ENCODE data around the gene TMEM114. TPM values are rescaled to one million over a fixed set of nuclear protein-coding genes. Genes with fewer than 3 reads are reported as not detected.
"Not testable (repeated sequence)": the region's sequence is repeated elsewhere in the genome, so short reads cannot be mapped to it uniquely, and the experiment has no call there.

Gene TMEM114
- total RNA-seq, 1 experiment from 2014 or later, result not detected

GRCh38 chr16:8572063-8572918 lies 18.0 kb downstream of the TMEM114 start:
- Histone ChIP-seq H3K27me3 (replicated peaks; ENCODE audit: control insufficient read depth, insufficient read depth, low read length) (no peaks in the 10 kb centered on the region), H3K4me1 (peaks cover 6% of the 10 kb centered on the region; the same call in 1 of the 2 replicates), H3K9me3 (no peaks in the 10 kb centered on the region), H3K36me3 (ENCODE audit: control insufficient read depth, insufficient read depth, low read length) (no peaks in the 10 kb centered on the region), H3K4me3 (ENCODE audit: low read depth, low read length) (no peak overlapping the region)
- CTCF ChIA-PET, result interaction anchor here (0.6 kb wide), 1 partner anchor 10 kb away, joined by 3 read pairs; no protein-coding TSS in a partner anchor
- Mint-ChIP-seq H3K27me3 (ENCODE audit: insufficient read depth, unreplicated experiment) (no peaks in the 10 kb centered on the region), H3K4me1 (ENCODE audit: low read depth, unreplicated experiment) (no peaks in the 10 kb centered on the region), H3K4me3 (ENCODE audit: unreplicated experiment) (no peak overlapping the region), H3K9me3 (ENCODE audit: unreplicated experiment) (no peaks in the 10 kb centered on the region), H3K36me3 (ENCODE audit: insufficient read depth, unreplicated experiment) (no peaks in the 10 kb centered on the region), H3K27ac (ENCODE audit: unreplicated experiment) (peak overlapping the region; percentile 64)
- TF ChIP-seq, protein P1, sequence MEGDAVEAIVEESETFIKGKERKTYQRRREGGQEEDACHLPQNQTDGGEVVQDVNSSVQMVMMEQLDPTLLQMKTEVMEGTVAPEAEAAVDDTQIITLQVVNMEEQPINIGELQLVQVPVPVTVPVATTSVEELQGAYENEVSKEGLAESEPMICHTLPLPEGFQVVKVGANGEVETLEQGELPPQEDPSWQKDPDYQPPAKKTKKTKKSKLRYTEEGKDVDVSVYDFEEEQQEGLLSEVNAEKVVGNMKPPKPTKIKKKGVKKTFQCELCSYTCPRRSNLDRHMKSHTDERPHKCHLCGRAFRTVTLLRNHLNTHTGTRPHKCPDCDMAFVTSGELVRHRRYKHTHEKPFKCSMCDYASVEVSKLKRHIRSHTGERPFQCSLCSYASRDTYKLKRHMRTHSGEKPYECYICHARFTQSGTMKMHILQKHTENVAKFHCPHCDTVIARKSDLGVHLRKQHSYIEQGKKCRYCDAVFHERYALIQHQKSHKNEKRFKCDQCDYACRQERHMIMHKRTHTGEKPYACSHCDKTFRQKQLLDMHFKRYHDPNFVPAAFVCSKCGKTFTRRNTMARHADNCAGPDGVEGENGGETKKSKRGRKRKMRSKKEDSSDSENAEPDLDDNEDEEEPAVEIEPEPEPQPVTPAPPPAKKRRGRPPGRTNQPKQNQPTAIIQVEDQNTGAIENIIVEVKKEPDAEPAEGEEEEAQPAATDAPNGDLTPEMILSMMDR (IDR thresholded peaks at IDR 0.05; ENCODE audit: insufficient read depth in 1 of 2, low read depth in 1 of 2, low read length in 1 of 2, severe bottlenecking in 1 of 2, unreplicated experiment in 1 of 2), result peak in 1 of 2 experiments; percentile 3
- DNase-seq, result no peak
- no TSS peak for BruUV-seq (replicated peaks)
- POLR2A ChIA-PET, result no interaction called here
- intact Hi-C loops (cut with micrococcal nuclease; ENCODE audit: unreplicated experiment), result loop anchor here (1.0 to 5.0 kb wide), 3 partner anchors 43 to 225 kb away; partner anchors contain the start of genes PMM2 and TMEM186

DNA sequence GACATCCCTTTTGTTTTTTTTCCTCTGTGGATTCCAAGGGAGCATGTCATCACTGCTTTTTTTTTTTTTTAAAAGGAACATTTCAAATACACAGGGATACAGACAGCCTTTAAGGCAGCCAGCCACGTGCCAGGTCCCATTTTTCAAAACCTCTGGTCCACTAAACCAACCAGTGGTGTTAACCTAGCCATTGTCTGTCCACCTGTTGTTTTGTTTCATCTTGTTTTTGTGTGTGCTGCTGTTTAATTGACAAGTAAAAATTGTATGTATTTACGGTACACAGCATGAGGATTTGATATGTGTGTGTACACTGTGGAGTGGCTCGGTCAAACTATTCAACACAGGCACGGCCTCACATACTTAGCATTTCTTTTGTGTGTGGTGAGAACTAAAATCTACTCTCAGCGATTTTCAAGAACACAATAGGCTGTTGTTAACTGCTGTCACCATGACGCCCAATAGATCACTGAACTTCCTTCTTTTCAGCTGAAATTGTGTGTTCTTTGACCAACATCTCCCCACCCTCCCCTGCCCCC lies 19.2 kb downstream of the TMEM114 start:
- TF ChIP-seq, protein P1 (IDR thresholded peaks at IDR 0.05; ENCODE audit: insufficient read depth in 1 of 2, low read depth in 1 of 2, low read length in 1 of 2, severe bottlenecking in 1 of 2, unreplicated experiment in 1 of 2), result no peak
- Histone ChIP-seq H3K4me1 (peaks cover 6% of the 10 kb centered on the region; the same call in 1 of the 2 replicates), H3K27me3 (replicated peaks; ENCODE audit: control insufficient read depth, insufficient read depth, low read length) (no peaks in the 10 kb centered on the region), H3K36me3 (ENCODE audit: control insufficient read depth, insufficient read depth, low read length) (no peaks in the 10 kb centered on the region), H3K4me3 (ENCODE audit: low read depth, low read length) (no peak overlapping the region), H3K9me3 (no peaks in the 10 kb centered on the region)
- Mint-ChIP-seq H3K27me3 (ENCODE audit: insufficient read depth, unreplicated experiment) (no peaks in the 10 kb centered on the region), H3K36me3 (ENCODE audit: insufficient read depth, unreplicated experiment) (no peaks in the 10 kb centered on the region), H3K4me1 (ENCODE audit: low read depth, unreplicated experiment) (no peaks in the 10 kb centered on the region), H3K9me3 (ENCODE audit: unreplicated experiment) (no peaks in the 10 kb centered on the region), H3K27ac (ENCODE audit: unreplicated experiment) (no peak overlapping the region), H3K4me3 (ENCODE audit: unreplicated experiment) (peak overlapping the region; percentile 13)
- ChIA-PET POLR2A (no interaction called here), CTCF (no interaction called here)
- intact Hi-C loops (cut with micrococcal nuclease; ENCODE audit: unreplicated experiment), result loop anchor here (5.0 kb wide), 1 partner anchor 226 kb away; the partner anchor contains the start of genes PMM2 and TMEM186
- DNase-seq, result no peak
- no TSS peak for BruUV-seq (replicated peaks)

DNA sequence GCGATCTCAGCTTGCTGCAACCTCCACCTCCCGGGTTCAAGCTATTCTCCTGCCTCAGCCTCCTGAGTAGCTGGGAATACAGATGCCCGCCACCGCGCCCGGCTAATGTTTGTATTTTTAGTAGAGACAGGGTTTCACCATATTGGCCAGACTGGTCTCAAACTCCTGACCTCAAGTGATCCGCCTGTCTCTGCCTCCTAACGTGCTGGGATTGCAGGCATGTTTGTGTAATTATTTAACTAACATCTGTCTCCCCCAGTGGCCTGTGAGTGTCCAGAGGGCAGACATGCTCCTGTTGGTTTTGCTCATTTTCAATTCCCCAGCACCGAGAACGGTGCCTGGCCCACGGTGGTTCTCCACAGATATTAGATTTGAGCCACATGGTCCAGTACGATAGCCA lies 19.9 kb downstream of the TMEM114 start:
- H3K9me3 ChIP-seq; POLR2A ChIA-PET; H3K9me3 Mint-ChIP-seq (ENCODE audit: unreplicated experiment); H3K36me3 Mint-ChIP-seq (ENCODE audit: insufficient read depth, unreplicated experiment); DNase-seq; H3K4me3 Mint-ChIP-seq (ENCODE audit: unreplicated experiment); H3K36me3 ChIP-seq (ENCODE audit: control insufficient read depth, insufficient read depth, low read length); H3K27me3 Mint-ChIP-seq (ENCODE audit: insufficient read depth, unreplicated experiment); H3K27ac Mint-ChIP-seq (ENCODE audit: unreplicated experiment); H3K4me3 ChIP-seq (ENCODE audit: low read depth, low read length); H3K4me1 ChIP-seq; BruUV-seq (replicated peaks); H3K27me3 ChIP-seq (replicated peaks; ENCODE audit: control insufficient read depth, insufficient read depth, low read length); CTCF ChIA-PET; H3K4me1 Mint-ChIP-seq (ENCODE audit: low read depth, unreplicated experiment): not testable (repeated sequence)
- intact Hi-C loops (cut with micrococcal nuclease; ENCODE audit: unreplicated experiment), result loop anchor here (5.0 kb wide), 1 partner anchor 227 kb away; the partner anchor contains the start of genes PMM2 and TMEM186

Measured in Caco-2 (cell line).